Retinal pigment epithelial cell (primary cell): ENCODE results near the gene SATB2.

Source experiments
- DNase-seq: peaks from one replicate; pipeline ENCODE4 v3.0.0-alpha.2; 2010; ENCODE audit warnings: low read depth
- H3K4me3 ChIP-seq: 2 replicates; pipeline ENCODE4 v1.5.1; 2011; ENCODE audit warnings: mild to moderate bottlenecking, low read length, control low read depth, moderate library complexity
- CTCF ChIP-seq: conservative IDR thresholded peaks from 2 replicates; pipeline ENCODE4 v1.5.1; 2011; ENCODE audit warnings: low read depth, low read length, control low read depth, inconsistent platforms

The SATB2 gene

GRCh38 chr2:199465988-199466691 is 8.4 kb upstream of the SATB2 start:
- H3K4me3 ChIP-seq, result no peak overlapping the region
- no peak for DNase-seq
- no peak for TF ChIP-seq CTCF

- no peak for TF ChIP-seq CTCF
- H3K4me3 ChIP-seq, result no peak overlapping the region
- no peak for DNase-seq
Observed at GRCh38 chr2:199465390-199465789, 7.7 kb upstream of the SATB2 start.

GRCh38 chr2:199464606-199465352 is 7.0 kb upstream of the SATB2 start:
- DNase-seq, result no peak
- no peak overlapping the region for H3K4me3 ChIP-seq
- TF ChIP-seq CTCF, result no peak

- peak overlapping the region; percentile 6 for H3K4me3 ChIP-seq
- no peak for DNase-seq
- no peak for TF ChIP-seq CTCF
Observed at GRCh38 chr2:199463708-199464605, 6.2 kb upstream of the SATB2 start.

GRCh38 chr2:199462956-199463692 is 5.4 kb upstream of the SATB2 start:
- peak overlapping the region; percentile 41 for H3K4me3 ChIP-seq
- no peak for DNase-seq
- peak; percentile 78 for TF ChIP-seq CTCF

GRCh38 chr2:199462347-199462955 is 4.7 kb upstream of the SATB2 start:
- DNase-seq, result no peak
- TF ChIP-seq CTCF, result no peak
- no peak overlapping the region for H3K4me3 ChIP-seq
